Thyroid gland (tissue), 4 donors: ENCODE results near the gene CACHD1. TPM values are rescaled to one million over a fixed set of nuclear protein-coding genes. Genes with fewer than 3 reads are reported as not detected.
"Not testable (repeated sequence)": the region's sequence is repeated elsewhere in the genome, so short reads cannot be mapped to it uniquely, and the experiment has no call there.

Experiments
- DNase-seq, 2 donors: peaks; one replicate each; pipeline ENCODE4 v3.0.0-alpha.2; 2019
- H3K27ac ChIP-seq, 3 donors: fragments of 200-600 bp; sonication (generic); 1 replicate in 2 of 3; 2 replicates in 1 of 3; pipeline ENCODE4 v1.5.1; 2016 to 2019; ENCODE audit warnings: mild to moderate bottlenecking in 1 of 3, moderate library complexity in 1 of 3
- H3K27me3 ChIP-seq: fragments of 200-600 bp; sonication (generic); one replicate; pipeline ENCODE4 v1.5.1; 2019
- H3K36me3 ChIP-seq, 2 donors: fragments of 200-600 bp; sonication (generic); one replicate each; pipeline ENCODE4 v1.5.1; 2016 to 2019
- H3K4me1 ChIP-seq, 2 donors: fragments of 200-600 bp; sonication (generic); one replicate each; pipeline ENCODE4 v1.5.1; 2017 to 2019
- H3K4me3 ChIP-seq, 3 donors: fragments of 200-600 bp; sonication (generic); replicated peaks in 1 of 3; 1 replicate in 2 of 3; 2 replicates in 1 of 3; pipeline ENCODE4 v1.5.1; 2016; ENCODE audit warnings: mild to moderate bottlenecking in 1 of 3
- H3K9me3 ChIP-seq: fragments of 200-600 bp; sonication (generic); one replicate; pipeline ENCODE4 v1.5.1; 2017
- CTCF ChIP-seq, 6 experiments: fragments of 200-600 bp in 3 of 6; fragments of 450-650 bp in 3 of 6; sonication (generic) in 3 of 6; IDR thresholded peaks; one replicate each; pipeline ENCODE4 v1.5.1; 2016 to 2019; ENCODE audit warnings: antibody characterized with exemption in 6 of 6, mild to moderate bottlenecking in 2 of 6, inconsistent platforms in 1 of 6, moderate library complexity in 1 of 6
- POLR2A ChIP-seq, 2 donors: fragments of 450-650 bp; IDR thresholded peaks; one replicate each; pipeline ENCODE4 v1.6.1; 2017; ENCODE audit warnings: antibody characterized with exemption in 2 of 2, mild to moderate bottlenecking in 2 of 2, moderate library complexity in 1 of 2
- WGBS, 2 donors: methylation state at CpG; one replicate each; pipeline ENCODE4 v1.1.5; 2017; 5-methylcytosine and 5-hydroxymethylcytosine counted together
- intact Hi-C: fragments of 100-400 bp; cut with DNase I; formaldehyde crosslinking; loops from one replicate; pipeline ENCODE4 v1.15.1; 2023
- total RNA-seq, 4 donors: library from RNA; depleted of rRNA; stranded (reverse); fragments of >200 nt; gene quantifications; one replicate each; pipeline ENCODE4 v1.2.3, GENCODE V29; 2016

Gene CACHD1
- total RNA-seq, 4 donors from 2014 or later = 12.9 to 25.1 (median 17.0) TPM

- Histone ChIP-seq H3K4me1 (no peaks in the 10 kb centered on the region), H3K27ac (no peak overlapping the region), H3K27me3 (no peaks in the 10 kb centered on the region), H3K4me3 (no peak overlapping the region), H3K36me3 (no peaks in the 10 kb centered on the region), H3K9me3 (no peaks in the 10 kb centered on the region)
- no peak for TF ChIP-seq CTCF (IDR thresholded peaks at IDR 0.05)
- TF ChIP-seq POLR2A (IDR thresholded peaks at IDR 0.05) = no peak
- WGBS, 2 donors = 67 to 72% methylated on average over 8 of the region's 8 CpGs
- no peak for DNase-seq
- intact Hi-C loops = no loop called here
These were observed 229.4 kb downstream of the CACHD1 start for GRCh38 chr1:64699327-64699726.

GRCh38 chr1:64701071-64701470 is 231.1 kb downstream of the CACHD1 start:
- H3K9me3 ChIP-seq = no peaks in the 10 kb centered on the region
- H3K27ac ChIP-seq = no peak overlapping the region
- no peaks in the 10 kb centered on the region for H3K27me3 ChIP-seq
- 88 to 89% methylated on average over 5 of the region's 5 CpGs for WGBS, 2 donors
- no peak for TF ChIP-seq CTCF (IDR thresholded peaks at IDR 0.05)
- TF ChIP-seq POLR2A (IDR thresholded peaks at IDR 0.05) = no peak
- DNase-seq = no peak
- no peaks in the 10 kb centered on the region for H3K4me1 ChIP-seq
- H3K4me3 ChIP-seq = no peak overlapping the region
- H3K36me3 ChIP-seq = no peaks in the 10 kb centered on the region
- intact Hi-C loops = no loop called here

GRCh38 chr1:64701886-64702285 is 232.0 kb downstream of the CACHD1 start:
- Histone ChIP-seq H3K27ac (no peak overlapping the region), H3K4me3 (no peak overlapping the region), H3K9me3 (no peaks in the 10 kb centered on the region), H3K27me3 (no peaks in the 10 kb centered on the region), H3K4me1 (no peaks in the 10 kb centered on the region), H3K36me3 (no peaks in the 10 kb centered on the region)
- DNase-seq = no peak
- WGBS, 2 donors = 61 to 67% methylated on average over 2 of the region's 2 CpGs
- intact Hi-C loops = no loop called here
- TF ChIP-seq CTCF (IDR thresholded peaks at IDR 0.05) (no peak), POLR2A (IDR thresholded peaks at IDR 0.05) (no peak)

GRCh38 chr1:64702670-64703069 is 232.7 kb downstream of the CACHD1 start:
- DNase-seq, H3K4me1 ChIP-seq, H3K36me3 ChIP-seq, H3K4me3 ChIP-seq, intact Hi-C loops, H3K27me3 ChIP-seq, H3K27ac ChIP-seq, H3K9me3 ChIP-seq: not testable (repeated sequence)
- WGBS, 2 donors = 89 to 91% methylated on average over 3 of the region's 3 CpGs

GRCh38 chr1:64703600-64703999 is 233.7 kb downstream of the CACHD1 start:
- TF ChIP-seq CTCF (IDR thresholded peaks at IDR 0.05) (no peak), POLR2A (IDR thresholded peaks at IDR 0.05) (no peak)
- no peak for DNase-seq
- Histone ChIP-seq H3K36me3 (no peaks in the 10 kb centered on the region), H3K27me3 (no peaks in the 10 kb centered on the region), H3K27ac (no peak overlapping the region), H3K4me3 (no peak overlapping the region), H3K9me3 (no peaks in the 10 kb centered on the region), H3K4me1 (no peaks in the 10 kb centered on the region)
- WGBS, 2 donors = 77 to 89% methylated on average over 2 of the region's 2 CpGs
- intact Hi-C loops = no loop called here

GRCh38 chr1:64705591-64705990 is 235.7 kb downstream of the CACHD1 start:
- Histone ChIP-seq H3K9me3 (no peaks in the 10 kb centered on the region), H3K4me1 (no peaks in the 10 kb centered on the region), H3K27ac (no peak overlapping the region), H3K27me3 (no peaks in the 10 kb centered on the region), H3K4me3 (no peak overlapping the region), H3K36me3 (no peaks in the 10 kb centered on the region)
- TF ChIP-seq POLR2A (IDR thresholded peaks at IDR 0.05) (no peak), CTCF (IDR thresholded peaks at IDR 0.05) (no peak)
- 56 to 58% methylated on average over 1 of the region's 1 CpG for WGBS, 2 donors
- DNase-seq = no peak
- intact Hi-C loops = no loop called here
